ENCODE results near the gene CD109. TPM values are rescaled to one million over a fixed set of nuclear protein-coding genes. Genes with fewer than 3 reads are reported as not detected.

CD109 gene
- total RNA-seq, 2 donors from 2014 or later = 2.0 TPM

DNA sequence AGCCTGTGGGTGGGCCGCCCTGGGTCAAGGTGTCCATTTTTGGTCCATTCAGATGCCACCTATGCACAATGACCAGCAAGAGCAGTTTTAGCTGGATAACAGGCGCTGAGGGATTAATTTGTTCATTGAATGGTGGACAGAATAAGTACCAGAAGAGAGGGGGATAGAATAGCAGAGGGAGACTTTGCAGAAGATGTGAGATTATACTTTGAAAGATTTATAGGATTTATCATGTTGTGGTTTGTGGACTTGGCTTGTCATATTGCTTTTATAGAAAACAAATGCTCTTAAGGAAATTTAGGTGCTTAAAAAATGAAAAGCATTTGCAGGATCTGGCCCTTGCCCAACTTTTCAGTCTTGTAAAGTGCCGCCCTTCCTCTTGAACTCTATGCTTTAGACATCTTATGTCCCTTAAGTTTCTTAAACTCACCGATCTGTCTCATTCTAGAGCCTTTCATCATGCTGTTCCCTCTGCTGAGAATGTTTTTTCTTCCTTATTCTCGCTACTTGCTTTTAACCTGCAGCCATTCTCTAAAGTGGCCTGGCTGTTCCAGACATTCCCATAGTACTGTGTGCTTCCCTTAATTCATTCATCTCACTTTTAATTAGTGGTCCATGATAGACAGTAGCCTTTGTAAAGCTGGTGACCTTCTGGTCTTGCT is 42.5 kb downstream of the CD109 start:
- Mint-ChIP-seq H3K27me3 (ENCODE audit: insufficient read depth) (no peaks in the 10 kb centered on the region), H3K9me3 (no peaks in the 10 kb centered on the region), H3K4me1 (no peaks in the 10 kb centered on the region), H3K36me3 (ENCODE audit: low read depth) (no peaks in the 10 kb centered on the region), H3K4me3 (no peak overlapping the region), H3K27ac (no peak overlapping the region)
- H3K27me3 ChIP-seq (ENCODE audit: control insufficient read depth, insufficient read depth, low read length, poor library complexity, severe bottlenecking) = no peaks in the 10 kb centered on the region
- H3K4me1 ChIP-seq (ENCODE audit: control insufficient read depth, insufficient read depth, low read length) = no peaks in the 10 kb centered on the region
- no peaks in the 10 kb centered on the region for H3K36me3 ChIP-seq (ENCODE audit: control insufficient read depth, insufficient read depth, low read length)
- H3K4me3 ChIP-seq (ENCODE audit: low read length) = no peak overlapping the region
- no peaks in the 10 kb centered on the region for H3K9me3 ChIP-seq (ENCODE audit: control insufficient read depth, low read length)
- H3K27ac ChIP-seq (ENCODE audit: low read depth, low read length) = no peak overlapping the region
- 84 to 89% methylated on average over 5 of the region's 5 CpGs for WGBS, 2 experiments (ENCODE audit: insufficient coverage in 1 of 2, insufficient read length in 1 of 2)
- no peak overlapping the region for H3K9ac ChIP-seq (ENCODE audit: extremely low read depth, low read length, poor library complexity, severe bottlenecking)
- no peak for DNase-seq
- TF ChIP-seq, protein P1, sequence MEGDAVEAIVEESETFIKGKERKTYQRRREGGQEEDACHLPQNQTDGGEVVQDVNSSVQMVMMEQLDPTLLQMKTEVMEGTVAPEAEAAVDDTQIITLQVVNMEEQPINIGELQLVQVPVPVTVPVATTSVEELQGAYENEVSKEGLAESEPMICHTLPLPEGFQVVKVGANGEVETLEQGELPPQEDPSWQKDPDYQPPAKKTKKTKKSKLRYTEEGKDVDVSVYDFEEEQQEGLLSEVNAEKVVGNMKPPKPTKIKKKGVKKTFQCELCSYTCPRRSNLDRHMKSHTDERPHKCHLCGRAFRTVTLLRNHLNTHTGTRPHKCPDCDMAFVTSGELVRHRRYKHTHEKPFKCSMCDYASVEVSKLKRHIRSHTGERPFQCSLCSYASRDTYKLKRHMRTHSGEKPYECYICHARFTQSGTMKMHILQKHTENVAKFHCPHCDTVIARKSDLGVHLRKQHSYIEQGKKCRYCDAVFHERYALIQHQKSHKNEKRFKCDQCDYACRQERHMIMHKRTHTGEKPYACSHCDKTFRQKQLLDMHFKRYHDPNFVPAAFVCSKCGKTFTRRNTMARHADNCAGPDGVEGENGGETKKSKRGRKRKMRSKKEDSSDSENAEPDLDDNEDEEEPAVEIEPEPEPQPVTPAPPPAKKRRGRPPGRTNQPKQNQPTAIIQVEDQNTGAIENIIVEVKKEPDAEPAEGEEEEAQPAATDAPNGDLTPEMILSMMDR (conservative IDR thresholded peaks at IDR 0.05) = no peak

DNA sequence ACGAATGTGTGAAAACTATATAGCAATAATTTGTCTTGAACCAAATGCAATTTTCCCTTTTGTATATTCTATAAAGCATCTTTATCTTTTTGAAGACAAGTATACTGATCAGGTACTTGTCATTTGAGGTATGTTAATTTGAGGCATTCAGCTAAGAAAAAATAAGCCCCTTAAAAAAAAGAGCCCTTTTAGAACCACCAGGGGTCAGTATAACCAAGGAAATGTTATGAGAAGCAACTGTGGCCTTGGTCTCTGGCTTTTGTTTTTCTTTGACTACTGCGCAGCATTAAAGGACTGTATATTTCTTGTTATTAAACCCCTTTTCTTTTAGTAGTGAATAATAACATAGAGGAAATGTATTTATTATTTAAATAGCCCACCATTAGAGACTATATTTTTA is 43.1 kb downstream of the CD109 start:
- no peak for DNase-seq
- Mint-ChIP-seq H3K4me1 (no peaks in the 10 kb centered on the region), H3K9me3 (no peaks in the 10 kb centered on the region), H3K27me3 (ENCODE audit: insufficient read depth) (no peaks in the 10 kb centered on the region), H3K4me3 (no peak overlapping the region), H3K36me3 (ENCODE audit: low read depth) (no peaks in the 10 kb centered on the region), H3K27ac (no peak overlapping the region)
- Histone ChIP-seq H3K27me3 (ENCODE audit: control insufficient read depth, insufficient read depth, low read length, poor library complexity, severe bottlenecking) (no peaks in the 10 kb centered on the region), H3K4me1 (ENCODE audit: control insufficient read depth, insufficient read depth, low read length) (no peaks in the 10 kb centered on the region), H3K27ac (ENCODE audit: low read depth, low read length) (no peak overlapping the region), H3K9me3 (ENCODE audit: control insufficient read depth, low read length) (no peaks in the 10 kb centered on the region), H3K4me3 (ENCODE audit: low read length) (no peak overlapping the region), H3K36me3 (ENCODE audit: control insufficient read depth, insufficient read depth, low read length) (no peaks in the 10 kb centered on the region), H3K9ac (ENCODE audit: extremely low read depth, low read length, poor library complexity, severe bottlenecking) (no peak overlapping the region)
- TF ChIP-seq, protein P1 (conservative IDR thresholded peaks at IDR 0.05) = peak; percentile 92
- WGBS, 2 experiments (ENCODE audit: insufficient coverage in 1 of 2, insufficient read length in 1 of 2) = 100% methylated on average over 1 of the region's 2 CpGs; no CpG with 5 or more reads in 1 of the 2 experiments

DNA sequence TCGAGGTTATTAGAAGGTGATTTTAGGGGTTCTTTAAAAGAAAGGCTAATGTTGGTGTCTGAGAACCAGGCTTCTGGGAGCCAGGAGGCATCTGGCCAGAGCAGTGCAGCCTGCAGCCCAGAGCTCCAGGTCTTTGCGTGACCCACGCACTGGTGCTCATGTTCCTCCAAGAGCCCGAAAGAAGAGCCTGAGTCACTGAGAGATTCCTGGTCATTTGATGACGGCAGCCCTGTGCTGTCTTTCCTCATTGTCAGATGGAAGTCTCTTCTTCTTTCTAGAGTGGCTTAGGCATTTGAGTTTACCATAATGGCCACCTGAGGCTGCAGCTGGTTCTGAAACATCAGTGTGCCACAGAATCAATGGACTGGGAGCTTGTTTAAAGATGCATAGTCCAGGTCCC is 46.4 kb downstream of the CD109 start:
- no peak for DNase-seq
- H3K27me3 ChIP-seq (ENCODE audit: control insufficient read depth, insufficient read depth, low read length, poor library complexity, severe bottlenecking) = no peaks in the 10 kb centered on the region
- Mint-ChIP-seq H3K4me1 (no peaks in the 10 kb centered on the region), H3K27ac (no peak overlapping the region), H3K4me3 (no peak overlapping the region), H3K27me3 (ENCODE audit: insufficient read depth) (no peaks in the 10 kb centered on the region), H3K36me3 (ENCODE audit: low read depth) (no peaks in the 10 kb centered on the region), H3K9me3 (no peaks in the 10 kb centered on the region)
- whole genome bisulfite sequencing, 2 experiments (ENCODE audit: insufficient coverage in 1 of 2, insufficient read length in 1 of 2) = 84 to 94% methylated on average over 5 of the region's 5 CpGs
- H3K4me1 ChIP-seq (ENCODE audit: control insufficient read depth, insufficient read depth, low read length) = no peaks in the 10 kb centered on the region
- H3K9ac ChIP-seq (ENCODE audit: extremely low read depth, low read length, poor library complexity, severe bottlenecking) = no peak overlapping the region
- no peaks in the 10 kb centered on the region for H3K36me3 ChIP-seq (ENCODE audit: control insufficient read depth, insufficient read depth, low read length)
- H3K4me3 ChIP-seq (ENCODE audit: low read length) = no peak overlapping the region
- no peak overlapping the region for H3K27ac ChIP-seq (ENCODE audit: low read depth, low read length)
- H3K9me3 ChIP-seq (ENCODE audit: control insufficient read depth, low read length) = no peaks in the 10 kb centered on the region
- TF ChIP-seq, protein P1 (conservative IDR thresholded peaks at IDR 0.05) = no peak
